B cell (primary cell): ENCODE data around the gene DDAH1. TPM values are rescaled to one million over a fixed set of nuclear protein-coding genes. Genes with fewer than 3 reads are reported as not detected.

Experiments used
- ATAC-seq: fragments of 200-7000 bp; cut with Tn5 transposase; one replicate; pipeline ENCODE4 v1.10.0; 2021; ENCODE audit warnings: low read depth, mild to moderate bottlenecking, moderate number of reproducible peaks, moderate library complexity
- CTCF ChIA-PET: fragments of 350-600 bp; sonication (Branson Sonifier 250); formaldehyde crosslinking; loops from one replicate; lab custom pipeline; 2021; ENCODE audit warnings: antibody characterized with exemption, inconsistent platforms; lab: Charles Lee
- POLR2A ChIA-PET: fragments of 350-600 bp; sonication (Branson Sonifier 250); formaldehyde crosslinking; loops from one replicate; lab custom pipeline; 2021; ENCODE audit warnings: antibody characterized with exemption; lab: Charles Lee
- DNase-seq: peaks from one replicate; pipeline ENCODE4 v3.0.0; 2013
- H2AFZ ChIP-seq: 2 replicates; pipeline ENCODE4 v1.6.1; 2012; ENCODE audit warnings: mild to moderate bottlenecking, low read depth, low read length; ENCODE audit not compliant: insufficient read depth, poor library complexity, severe bottlenecking
- H3K27ac ChIP-seq, 2 donors: 1 replicate in 1 of 2; 2 replicates in 1 of 2; pipeline ENCODE4 v1.5.1; 2012 to 2013; ENCODE audit warnings: low read length in 2 of 2, mild to moderate bottlenecking in 2 of 2, moderate library complexity in 1 of 2
- H3K27me3 ChIP-seq, 4 experiments: fragments of 200-600 bp in 1 of 4; sonication (generic) in 1 of 4; replicated peaks in 1 of 4; 1 replicate in 2 of 4; 2 replicates in 2 of 4; pipeline versions ENCODE4 v1.6.1 to v1.7.0; 2013 to 2016; ENCODE audit warnings: low read length in 3 of 4, mild to moderate bottlenecking in 2 of 4, mixed read lengths in 1 of 4, moderate library complexity in 1 of 4; ENCODE audit not compliant: insufficient read depth in 4 of 4, control insufficient read depth in 3 of 4; ENCODE audit errors: control extremely low read depth in 1 of 4
- H3K36me3 ChIP-seq, 2 experiments: replicated peaks in 1 of 2; 1 replicate in 1 of 2; 2 replicates in 1 of 2; pipeline versions ENCODE4 v1.6.1 to v1.7.1; 2013; ENCODE audit warnings: low read length in 1 of 2; ENCODE audit not compliant: insufficient read depth in 2 of 2, control insufficient read depth in 1 of 2; ENCODE audit errors: control extremely low read depth in 1 of 2, extremely low read depth in 1 of 2
- H3K4me1 ChIP-seq, 2 donors: fragments of 200-600 bp in 1 of 2; sonication (generic) in 1 of 2; 1 replicate in 1 of 2; 2 replicates in 1 of 2; pipeline versions ENCODE4 v1.5.1 to v1.6.1; 2013 to 2017; ENCODE audit warnings: low read length in 2 of 2; ENCODE audit not compliant: control insufficient read depth in 2 of 2, insufficient read depth in 2 of 2
- H3K4me2 ChIP-seq: replicated peaks from 2 replicates; pipeline ENCODE3; 2012; ENCODE audit warnings: mild to moderate bottlenecking, low read depth, low read length; ENCODE audit not compliant: poor library complexity, severe bottlenecking
- H3K4me3 ChIP-seq, 5 experiments: fragments of 200-600 bp in 1 of 5; sonication (generic) in 1 of 5; 1 replicate in 3 of 5; 2 replicates in 2 of 5; pipeline versions ENCODE4 v1.5.1 to v1.7.0; 2011 to 2016; ENCODE audit warnings: low read length in 4 of 5, mild to moderate bottlenecking in 4 of 5, low read depth in 2 of 5, control low read depth in 1 of 5, moderate library complexity in 1 of 5; ENCODE audit not compliant: insufficient read depth in 1 of 5; ENCODE audit errors: control extremely low read depth in 1 of 5, extremely low read depth in 1 of 5
- H3K79me2 ChIP-seq: fragments of 200-600 bp; sonication (generic); one replicate; pipeline ENCODE4 v1.6.0; 2016; ENCODE audit warnings: low read length; ENCODE audit not compliant: control insufficient read depth, insufficient read depth
- H3K9ac ChIP-seq: fragments of 200-600 bp; sonication (generic); 2 replicates; pipeline ENCODE4 v1.6.1; 2017; ENCODE audit warnings: mild to moderate bottlenecking, low read length, moderate library complexity
- H3K9me3 ChIP-seq, 3 donors: one replicate each; pipeline versions ENCODE4 v1.6.1 to v1.7.1; 2013; ENCODE audit warnings: low read length in 2 of 3; ENCODE audit not compliant: control insufficient read depth in 2 of 3, insufficient read depth in 1 of 3; ENCODE audit errors: control extremely low read depth in 1 of 3
- H4K20me1 ChIP-seq: 2 replicates; pipeline ENCODE4 v1.6.0; 2012; ENCODE audit warnings: mild to moderate bottlenecking, low read length; ENCODE audit not compliant: insufficient read depth, control insufficient read depth, poor library complexity, severe bottlenecking
- H3K27ac Mint-ChIP-seq: one replicate; pipeline ENCODE4 v1.8.0; 2021; ENCODE audit warnings: mixed read lengths
- H3K27me3 Mint-ChIP-seq: one replicate; pipeline ENCODE4 v1.8.0; 2021; ENCODE audit warnings: mixed read lengths
- H3K4me1 Mint-ChIP-seq: one replicate; pipeline ENCODE4 v1.8.0; 2021; ENCODE audit warnings: mixed read lengths
- H3K4me3 Mint-ChIP-seq: one replicate; pipeline ENCODE4 v1.8.0; 2021; ENCODE audit warnings: mixed read lengths
- H3K9me3 Mint-ChIP-seq: one replicate; pipeline ENCODE4 v1.8.0; 2022; ENCODE audit warnings: mixed read lengths; ENCODE audit not compliant: insufficient read depth
- CTCF ChIP-seq: fragments of 200-600 bp; IDR thresholded peaks from one replicate; pipeline ENCODE4 v1.8.0; 2022; ENCODE audit warnings: antibody characterized with exemption, mild to moderate bottlenecking
- EZH2 ChIP-seq: IDR thresholded peaks from 2 replicates; pipeline ENCODE4 v1.6.1; 2012; ENCODE audit warnings: borderline replicate concordance, low read depth, mild to moderate bottlenecking, moderate library complexity, low read length; ENCODE audit not compliant: insufficient read depth, poor library complexity, severe bottlenecking
- WGBS: methylation state at CpG from one replicate; pipeline ENCODE4 v1.1.5; 2013; ENCODE audit warnings: missing lambda C conversion rate; ENCODE audit not compliant: insufficient coverage; 5-methylcytosine and 5-hydroxymethylcytosine counted together
- intact Hi-C: fragments of 100-400 bp; cut with micrococcal nuclease; formaldehyde crosslinking; loops from one replicate; pipeline ENCODE4 v1.10.0; 2022
- polyA plus RNA-seq: library from polyadenylated mRNA; depleted of rRNA; stranded (reverse); fragments of >200 nt; gene quantifications from 2 replicates; pipeline ENCODE4 v1.2.3, GENCODE V29; 2012
- total RNA-seq, 2 donors: library from RNA; stranded (reverse); fragments of 120-200 nt in 1 of 2; gene quantifications; 1 replicate in 1 of 2; 2 replicates in 1 of 2; pipeline versions ENCODE4 v1.2.3 to v1.2.4, GENCODE V29; 2013 to 2022

DDAH1 gene
- total and polyA plus RNA-seq, 2 donors (not counting 1 experiment from before 2014, with no cell fraction given), result 0.04 TPM; not detected in 1

- Histone ChIP-seq H4K20me1 (no peaks in the 10 kb centered on the region), H3K4me1 (no peaks in the 10 kb centered on the region), H3K9ac (no peak overlapping the region), H3K4me2 (no peak overlapping the region), H3K36me3 (no peaks in the 10 kb centered on the region), H2AFZ (no peak overlapping the region), H3K4me3 (no peak overlapping the region), H3K27me3 (peaks cover 0 to 4% (median 0%) of the 10 kb centered on the region in 4 experiments), H3K9me3 (no peaks in the 10 kb centered on the region), H3K27ac (no peak overlapping the region), H3K79me2 (no peaks in the 10 kb centered on the region)
- DNase-seq, result no peak
- TF ChIP-seq EZH2, result no peak
- TF ChIP-seq CTCF, result no peak
- WGBS, result no CpG with 5 or more reads among the region's 1 CpG
- H3K27ac Mint-ChIP-seq, result no peak overlapping the region
- no peaks in the 10 kb centered on the region for H3K4me1 Mint-ChIP-seq
- intact Hi-C loops, result no loop called here
- peaks cover 24% of the 10 kb centered on the region for H3K27me3 Mint-ChIP-seq
- ChIA-PET CTCF (no interaction called here), POLR2A (no interaction called here)
- ATAC-seq, result no peak
- no peaks in the 10 kb centered on the region for H3K9me3 Mint-ChIP-seq
- H3K4me3 Mint-ChIP-seq, result no peak overlapping the region
Observed at GRCh38 chr1:85490270-85490985, 25.5 kb upstream of the DDAH1 start.

- ATAC-seq (no peak), DNase-seq (no peak)
- Histone ChIP-seq H2AFZ (no peak overlapping the region), H3K36me3 (no peaks in the 10 kb centered on the region), H3K9ac (no peak overlapping the region), H3K4me1 (no peaks in the 10 kb centered on the region), H3K4me2 (no peak overlapping the region), H3K27me3 (peaks cover 0 to 5% (median 0%) of the 10 kb centered on the region in 4 experiments), H3K9me3 (no peaks in the 10 kb centered on the region), H4K20me1 (no peaks in the 10 kb centered on the region), H3K27ac (no peak overlapping the region), H3K4me3 (no peak overlapping the region), H3K79me2 (no peaks in the 10 kb centered on the region)
- no CpG with 5 or more reads among the region's 1 CpG for WGBS
- H3K27ac Mint-ChIP-seq, result no peak overlapping the region
- ChIA-PET CTCF (no interaction called here), POLR2A (no interaction called here)
- peaks cover 26% of the 10 kb centered on the region for H3K27me3 Mint-ChIP-seq
- no peaks in the 10 kb centered on the region for H3K9me3 Mint-ChIP-seq
- TF ChIP-seq EZH2 (no peak), CTCF (no peak)
- intact Hi-C loops, result no loop called here
- H3K4me1 Mint-ChIP-seq, result no peaks in the 10 kb centered on the region
- H3K4me3 Mint-ChIP-seq, result no peak overlapping the region
Observed at GRCh38 chr1:85488126-85488525, 23.2 kb upstream of the DDAH1 start.
